Activated CD4-positive, CD25-positive, alpha-beta regulatory T cell (primary cell): ENCODE results near the gene LRRC72.
"Not testable (repeated sequence)": the region's sequence is repeated elsewhere in the genome, so short reads cannot be mapped to it uniquely, and the experiment has no call there.

Source experiments
- DNase-seq, 4 experiments: peaks; one replicate each; lab custom pipeline; 2025; lab: John Stamatoyannopoulos, UW

Gene LRRC72

DNA sequence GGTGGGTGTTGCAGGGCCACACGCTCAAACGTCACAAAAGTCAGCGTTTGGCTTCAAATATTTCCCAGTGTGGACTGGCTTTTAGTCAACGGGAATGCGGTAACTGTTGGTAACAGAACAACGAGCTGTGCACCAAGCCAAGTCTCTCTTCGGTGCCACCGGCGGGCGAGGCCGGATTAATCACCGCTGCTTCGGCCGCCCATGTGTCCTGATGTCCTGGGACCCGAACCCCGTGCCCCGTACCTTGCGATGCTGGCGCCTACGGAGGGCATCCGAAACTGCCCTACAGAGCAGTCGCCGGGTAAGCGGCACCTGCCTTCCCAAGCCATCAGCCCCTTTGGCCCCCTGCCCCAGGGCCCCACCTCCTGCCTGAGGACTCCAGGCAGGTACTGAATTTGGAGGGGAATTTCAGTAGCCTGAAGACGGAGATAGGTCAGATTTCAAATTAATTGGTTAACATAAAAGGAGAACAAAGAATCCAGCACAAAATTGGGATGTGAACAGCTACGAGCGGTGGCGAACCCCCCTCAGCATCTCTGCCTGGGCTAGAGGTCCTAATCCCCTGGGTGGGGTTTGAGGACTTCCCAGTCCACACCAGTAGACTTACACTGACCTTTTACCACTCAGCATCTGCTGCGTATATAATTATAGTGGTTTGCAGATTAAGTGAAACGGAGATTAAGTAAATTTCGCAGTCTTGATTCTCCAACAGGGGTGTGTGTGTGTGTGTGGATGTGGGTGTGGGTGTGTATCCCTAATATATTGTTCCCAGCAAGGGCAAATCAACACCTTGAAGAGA is at the start of gene LRRC72:
Gene LRRC72, plus strand, starts transcription at position 84 of the 799 bp plus-strand sequence. Its CDS starts 128 bp downstream, at position 212.
- no peak for DNase-seq

GRCh38 chr7:16479161-16479560 is 47.5 kb upstream of the LRRC72 start:
- DNase-seq: no peak

- DNase-seq: no peak
Measured at GRCh38 chr7:16479591-16479990, 47.0 kb upstream of the LRRC72 start.

DNA sequence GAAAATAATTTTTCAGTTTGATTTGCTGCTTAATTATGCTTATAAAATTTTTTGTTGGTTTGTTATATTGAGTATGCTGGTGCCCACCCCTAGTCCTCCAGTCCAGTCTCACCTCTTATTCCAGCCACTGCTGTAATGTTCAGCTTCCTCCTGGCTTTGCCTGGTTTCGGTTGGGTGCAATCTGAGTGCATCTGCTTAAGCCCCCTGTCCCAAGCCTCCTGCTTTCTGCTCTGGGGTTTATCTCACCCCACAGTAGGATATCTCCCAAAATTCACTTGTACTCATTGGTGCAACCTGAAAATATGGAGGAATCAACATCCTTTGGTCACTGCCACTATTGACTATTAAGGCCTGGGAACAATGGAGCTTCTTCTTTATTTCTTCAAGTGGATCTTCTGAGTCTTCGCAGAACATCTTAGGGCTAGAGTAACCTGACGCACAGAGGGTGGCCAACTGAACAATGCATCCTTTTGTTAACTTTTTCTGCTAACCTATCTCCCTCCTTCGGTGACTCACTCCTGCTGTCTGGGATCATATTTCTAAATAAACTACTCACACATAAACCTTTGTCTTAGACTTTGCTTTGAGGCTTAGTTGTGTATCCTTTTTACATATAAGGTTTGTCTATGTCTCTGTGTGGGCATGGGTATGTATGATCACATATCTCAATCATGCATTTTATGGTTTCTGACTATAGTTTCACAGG is 42.0 kb upstream of the LRRC72 start:
- DNase-seq: no peak

- DNase-seq: no peak
Measured at GRCh38 chr7:16491148-16491547, 35.5 kb upstream of the LRRC72 start.

- DNase-seq: no peak
Measured at GRCh38 chr7:16492513-16493062, 34.0 kb upstream of the LRRC72 start.

DNA sequence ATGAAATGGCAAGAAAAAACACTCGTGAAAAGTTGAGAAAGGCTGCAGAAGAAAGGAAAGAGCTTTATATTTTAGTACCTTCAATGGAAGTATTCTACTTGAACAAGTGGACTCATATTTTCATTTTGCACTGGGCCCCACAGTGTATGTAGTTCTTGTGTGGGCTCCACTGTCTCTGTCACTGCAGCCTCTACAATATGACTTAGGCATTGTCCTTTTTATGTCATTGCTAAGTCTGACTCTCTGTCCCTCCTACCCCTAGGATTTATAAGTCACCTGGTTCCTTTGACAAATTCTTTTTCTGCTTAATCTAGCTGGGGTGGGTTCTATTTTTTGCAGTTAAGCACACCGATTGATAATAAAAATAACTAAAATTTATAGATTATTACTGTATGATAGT is 33.4 kb upstream of the LRRC72 start:
- no peak for DNase-seq

- DNase-seq: no peak
Measured at GRCh38 chr7:16494551-16494950, 32.1 kb upstream of the LRRC72 start.

- no peak for DNase-seq
Measured at GRCh38 chr7:16494955-16495719, 31.5 kb upstream of the LRRC72 start.

- DNase-seq: no peak
Measured at GRCh38 chr7:16498122-16498521, 28.5 kb upstream of the LRRC72 start.

DNA sequence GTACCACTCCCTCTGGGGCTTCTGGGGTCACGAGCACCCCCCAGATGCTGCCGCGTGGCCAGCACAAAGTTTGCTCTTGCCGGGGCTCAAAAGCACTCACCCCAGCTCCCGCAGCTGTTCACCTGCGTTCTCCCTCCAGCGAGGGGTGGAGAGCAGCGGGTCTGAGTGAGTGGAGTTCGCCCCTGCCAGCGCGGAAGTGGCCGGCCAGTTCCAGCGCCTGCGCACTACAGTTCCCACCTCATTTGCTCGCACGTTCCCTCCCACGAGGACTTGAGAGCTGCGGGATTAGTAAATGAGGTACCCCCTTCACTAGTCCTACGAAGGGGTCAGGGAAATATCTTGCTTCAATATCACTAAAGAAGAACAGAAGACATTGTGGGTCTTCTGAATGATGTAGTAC is 24.3 kb upstream of the LRRC72 start:
- DNase-seq: no peak

DNA sequence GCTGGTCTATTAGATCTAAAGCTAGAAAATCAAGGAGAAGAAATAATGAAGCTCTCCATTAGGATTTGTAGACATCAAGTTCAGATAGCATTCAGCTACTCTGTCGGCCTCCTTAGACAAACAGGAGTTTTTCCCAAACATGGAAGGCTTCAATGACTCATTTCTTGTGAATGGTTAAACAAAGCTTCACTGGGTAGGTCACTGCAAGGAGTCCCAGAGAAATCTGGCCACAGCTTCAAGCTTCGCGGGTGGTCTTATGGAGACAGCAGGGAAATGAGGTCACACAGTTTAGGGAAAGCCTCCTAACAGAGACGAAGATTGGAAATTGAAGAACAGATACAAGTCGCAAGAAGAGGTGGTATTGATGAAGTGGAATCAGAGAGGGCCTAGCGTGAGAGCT is 22.6 kb upstream of the LRRC72 start:
- DNase-seq: no peak

GRCh38 chr7:16506422-16506821 is 20.2 kb upstream of the LRRC72 start:
- not testable (repeated sequence) for DNase-seq

GRCh38 chr7:16509829-16510228 is 16.8 kb upstream of the LRRC72 start:
- DNase-seq: no peak

- DNase-seq: no peak
Measured at GRCh38 chr7:16511314-16511713, 15.3 kb upstream of the LRRC72 start.

GRCh38 chr7:16512097-16512496 is 14.5 kb upstream of the LRRC72 start:
- no peak for DNase-seq

DNA sequence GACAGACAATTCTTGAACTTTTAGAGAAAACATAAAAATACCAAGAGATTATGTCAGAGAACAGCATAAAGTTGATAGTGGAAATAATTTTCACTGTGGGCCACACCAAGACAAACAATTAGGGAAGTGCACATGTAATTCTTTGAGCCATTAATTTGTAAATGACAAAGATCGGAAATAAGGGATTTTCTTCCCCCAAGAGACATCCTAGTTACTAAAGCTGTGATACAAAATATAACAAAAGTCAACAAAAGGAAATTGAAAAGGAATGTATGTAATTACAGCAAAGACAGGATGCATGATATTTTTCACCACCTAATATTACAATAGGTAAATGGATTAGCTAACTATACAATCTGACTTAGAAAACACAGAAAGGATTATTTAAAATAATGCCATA is 12.4 kb upstream of the LRRC72 start:
- DNase-seq: no peak

GRCh38 chr7:16514729-16515128 is 11.9 kb upstream of the LRRC72 start:
- DNase-seq: no peak

- no peak for DNase-seq
Measured at GRCh38 chr7:16515785-16516685, 10.6 kb upstream of the LRRC72 start.

DNA sequence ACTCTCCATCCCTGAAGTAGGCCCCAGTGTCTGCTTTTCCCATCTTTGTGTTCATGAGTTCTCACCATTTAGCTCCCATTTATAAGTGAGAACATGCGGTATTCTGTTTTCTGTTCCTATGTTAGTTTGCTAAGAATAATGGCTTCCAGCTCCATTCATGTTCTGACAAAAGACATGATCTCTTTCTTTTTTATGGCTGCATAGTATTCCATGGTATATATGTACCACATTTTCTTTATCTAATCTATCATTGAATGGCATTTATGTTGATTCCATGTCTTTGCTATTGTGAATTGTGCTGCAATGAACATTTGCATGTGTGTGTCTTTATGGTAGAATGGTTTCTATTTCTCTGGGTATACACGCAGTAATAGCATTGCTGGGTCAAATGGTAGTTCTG is 6.6 kb upstream of the LRRC72 start:
- DNase-seq: not testable (repeated sequence)

- DNase-seq: no peak
Measured at GRCh38 chr7:16524332-16524731, 2.3 kb upstream of the LRRC72 start.
